Sigmoid colon (tissue), 3 donors: ENCODE measurements around the gene KLHL26.

Source experiments
- CTCF ChIP-seq, 4 experiments: fragments of 450-650 bp in 3 of 4; fragments of 200-600 bp in 1 of 4; IDR thresholded peaks; one replicate each; pipeline ENCODE4 v1.5.1; 2016 to 2019; ENCODE audit warnings: antibody characterized with exemption in 4 of 4, mild to moderate bottlenecking in 3 of 4, moderate library complexity in 2 of 4
- POLR2A ChIP-seq, 2 donors: fragments of 450-650 bp; IDR thresholded peaks; one replicate each; pipeline ENCODE4 v1.6.1; 2016; ENCODE audit warnings: antibody characterized with exemption in 2 of 2, mild to moderate bottlenecking in 2 of 2, moderate library complexity in 2 of 2

GRCh38 chr19:18648973-18649315 is 12.1 kb downstream of the KLHL26 start:
- TF ChIP-seq CTCF (IDR thresholded peaks at IDR 0.05) (no peak), POLR2A (IDR thresholded peaks at IDR 0.05) (no peak)
